ENCODE results near the gene FCN1. TPM values are rescaled to one million over a fixed set of nuclear protein-coding genes. Genes with fewer than 3 reads are reported as not detected.

The FCN1 gene
- total and polyA plus RNA-seq, 10 of the 15 experiments (the other 5 are each of a cell fraction or from before 2014, with no cell fraction given), result 0.08 TPM; not detected in 9

DNA sequence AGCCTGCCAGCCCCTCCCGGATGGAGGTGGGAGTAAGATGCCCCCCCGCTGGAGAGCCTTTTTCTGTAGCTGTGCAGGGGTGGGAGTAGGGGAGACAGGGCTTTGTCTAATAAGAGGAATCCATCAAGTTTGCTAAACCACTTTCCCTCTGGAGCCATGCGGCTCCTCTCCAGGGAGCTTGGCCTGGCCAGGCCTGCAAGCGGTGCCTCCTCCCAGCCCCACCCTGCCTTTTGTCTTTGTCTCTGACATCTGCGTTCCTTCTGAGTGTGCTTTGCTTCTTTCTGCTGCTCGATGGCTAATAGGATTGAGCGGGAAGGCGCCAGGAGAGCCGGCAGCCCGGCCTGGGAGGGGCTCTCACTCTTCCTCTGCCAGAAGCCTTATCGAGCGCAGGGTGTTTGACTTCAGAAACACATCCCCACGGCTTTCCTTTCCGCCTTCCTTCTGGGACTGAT lies 26.7 kb upstream of the FCN1 start:
- no peak for ATAC-seq
- Histone ChIP-seq H3K4me2 (ENCODE audit: control insufficient read depth, insufficient read depth) (no peak overlapping the region), H3K27ac (ENCODE audit: control insufficient read depth, insufficient read depth) (no peak overlapping the region), H3K79me2 (ENCODE audit: control insufficient read depth, insufficient read depth, low read length) (no peaks in the 10 kb centered on the region), H3K4me1 (ENCODE audit: control insufficient read depth, insufficient read depth, low read length) (no peaks in the 10 kb centered on the region), H3K9me3 (replicated peaks; ENCODE audit: control insufficient read depth, insufficient read depth, low read length) (no peaks in the 10 kb centered on the region), H3K36me3 (ENCODE audit: control insufficient read depth in 2 of 2, insufficient read depth in 2 of 2, low read length in 1 of 2) (no peaks in the 10 kb centered on the region), H2AFZ (ENCODE audit: control insufficient read depth, low read depth, low read length) (no peak overlapping the region), H3K27me3 (replicated peaks in 1 of 2; ENCODE audit: control insufficient read depth in 2 of 2, insufficient read depth in 2 of 2, low read length in 1 of 2) (no peaks in the 10 kb centered on the region; a peak in 2 of 4 replicates), H4K20me1 (ENCODE audit: control insufficient read depth, insufficient read depth) (no peaks in the 10 kb centered on the region), H3K4me3 (no peak overlapping the region), H3K9ac (ENCODE audit: control insufficient read depth, insufficient read depth, low read length) (no peak overlapping the region)
- DNase-seq (ENCODE audit: low read depth, low spot score), result no peak
- POLR2A ChIA-PET, result no interaction called here
- FAIRE-seq, result no peak
- SMC1A ChIA-PET (ENCODE audit: uncharacterized antibody, unreplicated experiment), result no interaction called here
- WGBS (ENCODE audit: insufficient coverage, insufficient replicate concordance, low lambda C conversion rate, missing lambda C conversion rate), result 41% methylated on average over 10 of the region's 14 CpGs
- RAD21 ChIA-PET (ENCODE audit: unreplicated experiment), result no interaction called here
- CTCF ChIA-PET, result no interaction called here
- intact Hi-C loops (cut with micrococcal nuclease; ENCODE audit: unreplicated experiment) (no loop called here), in situ Hi-C loops (cut with MboI) (no loop called here)
- TF ChIP-seq YY1 (IDR thresholded peaks at IDR 0.05; ENCODE audit: low read depth, low read length), result no peak
- no peak for TF ChIP-seq ZNF622 (IDR thresholded peaks at IDR 0.05)
- TF ChIP-seq NR2F1 (conservative IDR thresholded peaks at IDR 0.05), result no peak
- no peak for TF ChIP-seq CEBPZ (IDR thresholded peaks at IDR 0.05; ENCODE audit: low read depth, low read length)
- TF ChIP-seq KLF5 (IDR thresholded peaks at IDR 0.05; ENCODE audit: partially characterized antibody), result no peak
- no peak for TF ChIP-seq HCFC1 (IDR thresholded peaks at IDR 0.05; ENCODE audit: low read length)
- no peak for TF ChIP-seq PKNOX1 (IDR thresholded peaks at IDR 0.05)
- TF ChIP-seq ZNF207 (IDR thresholded peaks at IDR 0.05; ENCODE audit: borderline replicate concordance), result no peak
- TF ChIP-seq KDM1A (IDR thresholded peaks at IDR 0.05; ENCODE audit: borderline replicate concordance), result no peak
- TF ChIP-seq RB1 (IDR thresholded peaks at IDR 0.05; ENCODE audit: borderline replicate concordance), result no peak
- TF ChIP-seq HDAC6 (IDR thresholded peaks at IDR 0.05; ENCODE audit: unreplicated experiment), result no peak
- TF ChIP-seq TCF12 (IDR thresholded peaks at IDR 0.05; ENCODE audit: low read depth, low read length), result no peak
- no peak for TF ChIP-seq MAX (IDR thresholded peaks at IDR 0.05; ENCODE audit: low read depth, low read length)
- no peak for TF ChIP-seq NRF1 (conservative IDR thresholded peaks at IDR 0.05; ENCODE audit: low read depth, low read length)
- no peak for TF ChIP-seq SREBF2 (IDR thresholded peaks at IDR 0.05; ENCODE audit: low read length)
- TF ChIP-seq TCF3 (IDR thresholded peaks at IDR 0.05; ENCODE audit: borderline replicate concordance, insufficient read depth, low read depth, low read length), result no peak
- no peak for TF ChIP-seq EZH2 (IDR thresholded peaks at IDR 0.05; ENCODE audit: borderline replicate concordance, control insufficient read depth, low read depth, low read length)
- TF ChIP-seq IKZF2 (IDR thresholded peaks at IDR 0.05), result no peak
- TF ChIP-seq KAT2A (conservative IDR thresholded peaks at IDR 0.05; ENCODE audit: control insufficient read depth, low read depth, low read length), result no peak
- no TSS peak for BruUV-seq (replicated peaks)

All from GM12878 (cell line).